H1 (cell line): ENCODE data around the gene ATG4C. TPM values are rescaled to one million over a fixed set of nuclear protein-coding genes. Genes with fewer than 3 reads are reported as not detected.

Experiments
- CTCF ChIA-PET: fragments of 300-600 bp; sonication (Branson Sonifier 250); formaldehyde crosslinking; loops from one replicate; lab custom pipeline; 2021; ENCODE audit not compliant: partially characterized antibody; lab: Charles Lee
- POLR2A ChIA-PET: fragments of 300-600 bp; sonication (Branson Sonifier 250); formaldehyde crosslinking; loops from one replicate; lab custom pipeline; 2021; ENCODE audit warnings: inconsistent platforms; ENCODE audit not compliant: partially characterized antibody; lab: Charles Lee
- DNase-seq, 2 experiments: peaks; one replicate each; pipeline versions ENCODE4 v3.0.0 to v3.0.0-alpha.2; 2010 to 2022; ENCODE audit warnings: low spot score in 2 of 2, low read depth in 1 of 2, mixed read lengths in 1 of 2
- FAIRE-seq: peaks from 2 replicates; lab custom pipeline; 2011; peaks lifted over from hg19 to GRCh38; lab: Jason Lieb, UNC
- H2AFZ ChIP-seq: 2 replicates; pipeline ENCODE4 v1.8.1; 2012; ENCODE audit warnings: low read length, inconsistent platforms
- H2AK5ac ChIP-seq: 2 replicates; pipeline ENCODE4 v1.6.1; 2013; ENCODE audit warnings: low read depth, low read length
- H2BK120ac ChIP-seq: replicated peaks from 2 replicates; pipeline ENCODE3; 2013; ENCODE audit warnings: low read depth, low read length, inconsistent platforms
- H2BK12ac ChIP-seq: 2 replicates; pipeline ENCODE4 v1.6.1; 2013; ENCODE audit warnings: low read depth, low read length
- H2BK15ac ChIP-seq: 2 replicates; pipeline ENCODE4 v1.6.1; 2013; ENCODE audit warnings: low read length
- H2BK20ac ChIP-seq: 2 replicates; pipeline ENCODE4 v1.6.1; 2013; ENCODE audit warnings: low read length
- H2BK5ac ChIP-seq: 2 replicates; pipeline ENCODE4 v1.6.1; 2013; ENCODE audit warnings: low read depth, low read length
- H3K14ac ChIP-seq: 2 replicates; pipeline ENCODE4 v1.6.1; 2013; ENCODE audit warnings: inconsistent platforms; ENCODE audit not compliant: insufficient read length
- H3K18ac ChIP-seq: 2 replicates; pipeline ENCODE4 v1.6.1; 2013; ENCODE audit warnings: low read length; ENCODE audit errors: extremely low read depth
- H3K23ac ChIP-seq: 2 replicates; pipeline ENCODE4 v1.6.1; 2013; ENCODE audit warnings: inconsistent platforms; ENCODE audit not compliant: insufficient read length
- H3K23me2 ChIP-seq: 2 replicates; pipeline ENCODE4 v1.6.1; 2013; ENCODE audit warnings: low read depth, low read length
- H3K27ac ChIP-seq: 2 replicates; pipeline ENCODE4 v1.6.1; 2011; ENCODE audit warnings: low read depth, low read length, inconsistent platforms
- H3K27me3 ChIP-seq, 4 experiments: replicated peaks in 1 of 4; 1 replicate in 1 of 4; 2 replicates in 3 of 4; pipeline versions ENCODE4 v1.6.1 to v1.8.1; 2011 to 2013; ENCODE audit warnings: low read length in 3 of 4, mild to moderate bottlenecking in 3 of 4, inconsistent platforms in 2 of 4, mixed read lengths in 2 of 4, moderate library complexity in 1 of 4; ENCODE audit not compliant: control insufficient read depth in 3 of 4, insufficient read depth in 3 of 4; ENCODE audit errors: extremely low read depth in 1 of 4
- H3K36me3 ChIP-seq, 4 experiments: 2 replicates each; pipeline versions ENCODE4 v1.6.1 to v1.8.1; 2011 to 2013; ENCODE audit warnings: mild to moderate bottlenecking in 4 of 4, low read length in 3 of 4, moderate library complexity in 2 of 4, control low read depth in 1 of 4, inconsistent platforms in 1 of 4; ENCODE audit not compliant: insufficient read depth in 4 of 4, control insufficient read depth in 2 of 4
- H3K4ac ChIP-seq: replicated peaks from 2 replicates; pipeline ENCODE3; 2013; ENCODE audit warnings: low read length, low read depth, mixed read lengths, inconsistent platforms; ENCODE audit not compliant: insufficient read length
- H3K4me1 ChIP-seq, 4 experiments: replicated peaks in 1 of 4; 1 replicate in 1 of 4; 2 replicates in 3 of 4; pipeline versions ENCODE4 v1.6.1 to v1.8.1; 2011 to 2013; ENCODE audit warnings: low read length in 3 of 4, inconsistent platforms in 2 of 4, mixed read lengths in 1 of 4; ENCODE audit not compliant: insufficient read depth in 4 of 4, control insufficient read depth in 3 of 4
- H3K4me2 ChIP-seq, 2 experiments: 2 replicates each; pipeline versions ENCODE4 v1.6.1 to v1.8.1; 2011 to 2013; ENCODE audit warnings: low read depth in 2 of 2, low read length in 2 of 2, control low read depth in 1 of 2, inconsistent platforms in 1 of 2, mild to moderate bottlenecking in 1 of 2; ENCODE audit not compliant: insufficient read depth in 1 of 2
- H3K4me3 ChIP-seq, 4 experiments: fragments of 200-600, 300-600 bp in 1 of 4; sonication (generic), shearing (Covaris generic), sonication (Bioruptor Twin) in 1 of 4; 2 replicates each; pipeline versions ENCODE4 v1.5.1 to v1.8.1; 2011 to 2016; ENCODE audit warnings: low read length in 4 of 4, low read depth in 3 of 4, control low read depth in 2 of 4, inconsistent platforms in 2 of 4, mild to moderate bottlenecking in 2 of 4, mixed read lengths in 1 of 4, moderate library complexity in 1 of 4; ENCODE audit not compliant: insufficient read depth in 2 of 4; ENCODE audit errors: extremely low read depth in 1 of 4
- H3K56ac ChIP-seq: replicated peaks from 2 replicates; pipeline ENCODE3; 2013; ENCODE audit warnings: low read depth, mild to moderate bottlenecking, mixed read lengths, low read length, inconsistent platforms; ENCODE audit not compliant: insufficient read length
- H3K79me1 ChIP-seq: 2 replicates; pipeline ENCODE4 v1.6.1; 2013; ENCODE audit warnings: low read depth, low read length, control low read depth
- H3K79me2 ChIP-seq, 2 experiments: 2 replicates each; pipeline versions ENCODE4 v1.6.1 to v1.8.1; 2012 to 2013; ENCODE audit warnings: low read length in 2 of 2, mild to moderate bottlenecking in 2 of 2, inconsistent platforms in 1 of 2; ENCODE audit not compliant: insufficient read depth in 2 of 2, control insufficient read depth in 1 of 2
- H3K9ac ChIP-seq, 4 experiments: replicated peaks in 1 of 4; 1 replicate in 1 of 4; 2 replicates in 3 of 4; pipeline versions ENCODE4 v1.6.1 to v1.8.1; 2011 to 2013; ENCODE audit warnings: low read depth in 3 of 4, low read length in 3 of 4, control low read depth in 2 of 4, mild to moderate bottlenecking in 2 of 4, moderate library complexity in 2 of 4, inconsistent platforms in 1 of 4; ENCODE audit errors: extremely low read depth in 1 of 4
- H3K9me3 ChIP-seq, 2 experiments: 2 replicates each; pipeline versions ENCODE4 v1.6.1 to v1.8.1; 2012 to 2013; ENCODE audit warnings: mild to moderate bottlenecking in 2 of 2, moderate library complexity in 2 of 2, control low read depth in 1 of 2, inconsistent platforms in 1 of 2, low read depth in 1 of 2, low read length in 1 of 2, mixed read lengths in 1 of 2; ENCODE audit not compliant: insufficient read depth in 2 of 2
- H4K20me1 ChIP-seq, 2 experiments: replicated peaks in 1 of 2; 2 replicates each; pipeline versions ENCODE3 to v1.8.1; 2011 to 2013; ENCODE audit warnings: inconsistent platforms in 2 of 2, low read length in 2 of 2, mild to moderate bottlenecking in 1 of 2; ENCODE audit not compliant: insufficient read depth in 2 of 2, control insufficient read depth in 1 of 2
- H4K5ac ChIP-seq: 2 replicates; pipeline ENCODE4 v1.6.1; 2013; ENCODE audit warnings: low read length, low read depth, mixed read lengths, inconsistent platforms; ENCODE audit not compliant: insufficient read length
- H4K8ac ChIP-seq: 2 replicates; pipeline ENCODE4 v1.8.0; 2013; ENCODE audit warnings: mild to moderate bottlenecking, moderate library complexity, low read length, inconsistent platforms; ENCODE audit not compliant: insufficient read depth; ENCODE audit errors: extremely low read depth
- H4K91ac ChIP-seq: replicated peaks from 2 replicates; pipeline ENCODE3; 2013; ENCODE audit warnings: low read length, mixed read lengths, inconsistent platforms; ENCODE audit not compliant: insufficient read length
- BRCA1 ChIP-seq: IDR thresholded peaks from 2 replicates; pipeline ENCODE4 v1.6.1; 2012; ENCODE audit warnings: low read depth, low read length, improper control_type of control experiment
- CEBPB ChIP-seq: IDR thresholded peaks from 2 replicates; pipeline ENCODE4 v1.6.1; 2012; ENCODE audit warnings: low read depth, low read length
- EZH2 ChIP-seq: fragments of 200-600 bp; sonication (generic); IDR thresholded peaks from 2 replicates; pipeline ENCODE4 v1.7.1; 2012; ENCODE audit warnings: low read depth, mild to moderate bottlenecking, moderate library complexity, low read length, inconsistent platforms; ENCODE audit not compliant: severe bottlenecking
- NANOG ChIP-seq: IDR thresholded peaks from 2 replicates; pipeline ENCODE4 v1.6.1; 2011; ENCODE audit warnings: low read length, low read depth, mild to moderate bottlenecking, inconsistent platforms; ENCODE audit not compliant: insufficient read depth, poor library complexity, severe bottlenecking
- POLR2A ChIP-seq, 2 experiments: IDR thresholded peaks; 1 replicate in 1 of 2; 2 replicates in 1 of 2; pipeline ENCODE4 v1.6.1; 2011; ENCODE audit warnings: low read depth in 2 of 2, low read length in 2 of 2, mild to moderate bottlenecking in 2 of 2; ENCODE audit errors: control extremely low read depth in 1 of 2
- RBBP5 ChIP-seq: IDR thresholded peaks from 2 replicates; pipeline ENCODE4 v1.7.1; 2012; ENCODE audit warnings: low read depth, mild to moderate bottlenecking, inconsistent platforms, low read length, moderate library complexity, borderline replicate concordance
- SP2 ChIP-seq: IDR thresholded peaks from 2 replicates; pipeline ENCODE4 v1.6.1; 2012; ENCODE audit warnings: mild to moderate bottlenecking, low read length, inconsistent platforms
- SRF ChIP-seq: IDR thresholded peaks from 2 replicates; pipeline ENCODE4 v1.6.1; 2011; ENCODE audit warnings: mild to moderate bottlenecking, low read depth, low read length, moderate library complexity
- SUZ12 ChIP-seq: fragments of 200-600 bp; sonication (generic); IDR thresholded peaks from 2 replicates; pipeline ENCODE4 v1.6.1; 2012; ENCODE audit warnings: mild to moderate bottlenecking, inconsistent platforms, low read length, moderate library complexity, mixed read lengths
- TCF12 ChIP-seq: IDR thresholded peaks from 2 replicates; pipeline ENCODE4 v1.6.1; 2011; ENCODE audit warnings: low read depth, mild to moderate bottlenecking, low read length
- YY1 ChIP-seq: IDR thresholded peaks from 2 replicates; pipeline ENCODE4 v1.6.1; 2011; ENCODE audit warnings: low read depth, mild to moderate bottlenecking, low read length
- WGBS, 2 experiments: shearing (Covaris generic) in 1 of 2; methylation state at CpG; one replicate each; pipeline versions ENCODE4 v1.1.6 to v1.1.7; 2013 to 2015; ENCODE audit warnings: low lambda C conversion rate in 2 of 2, mixed read lengths in 2 of 2, inconsistent platforms in 1 of 2, low coverage in 1 of 2, missing lambda C conversion rate in 1 of 2; ENCODE audit not compliant: insufficient replicate concordance in 2 of 2, insufficient coverage in 1 of 2, insufficient read length in 1 of 2; ENCODE audit errors: extremely low coverage in 1 of 2, missing lambda C conversion rate in 1 of 2; 5-methylcytosine and 5-hydroxymethylcytosine counted together
- polyA plus RNA-seq, 7 experiments: library from polyadenylated mRNA; depleted of rRNA in 3 of 7; stranded (reverse) in 5 of 7; unstranded in 2 of 7; fragments of >200 nt in 5 of 7; fragments of 200-250 nt in 2 of 7; gene quantifications; 1 replicate in 5 of 7; 2 replicates in 1 of 7; 4 replicates in 1 of 7; pipeline versions ENCODE4 v1.2.1 to v1.2.3, GENCODE V29; 2011 to 2013; ENCODE audit warnings: missing spikeins in 2 of 7, mixed read lengths in 2 of 7
- total RNA-seq: library from RNA; stranded (reverse); fragmentation: NEBNext Ultra II Directional; extraction: Animal tissue kit (Norgen Biotek cat#: 25700); gene quantifications from 2 replicates; pipeline ENCODE4 v1.2.1, GENCODE V29; 2021
- TF ChIP-seq, protein P1 (sequence below): IDR thresholded peaks from 2 replicates; pipeline ENCODE4 v1.6.1; 2012; ENCODE audit warnings: inconsistent platforms
- TF ChIP-seq, protein P2 (sequence below): IDR thresholded peaks from 2 replicates; pipeline ENCODE4 v1.6.1; 2011; ENCODE audit warnings: low read length, improper control_type of control experiment

The ATG4C gene
- total and polyA plus RNA-seq, 2 of the 8 experiments (the other 6 are each of a cell fraction or from before 2014, with no cell fraction given): 5.1 to 22.2 TPM

- Histone ChIP-seq H3K4ac (no peak overlapping the region), H4K91ac (no peak overlapping the region), H3K4me2 (no peak overlapping the region), H2AFZ (no peak overlapping the region), H3K79me2 (no peaks in the 10 kb centered on the region), H3K27ac (no peak overlapping the region), H2BK5ac (no peak overlapping the region), H3K9ac (no peak overlapping the region), H3K4me3 (no peak overlapping the region), H3K18ac (no peak overlapping the region), H4K8ac (no peak overlapping the region), H3K23ac (no peak overlapping the region), H4K5ac (no peak overlapping the region), H2BK120ac (no peak overlapping the region), H3K79me1 (no peaks in the 10 kb centered on the region), H2AK5ac (no peak overlapping the region), H2BK20ac (no peak overlapping the region), H3K9me3 (no peaks in the 10 kb centered on the region), H3K14ac (no peak overlapping the region), H3K36me3 (peaks cover 0 to 4% (median 0%) of the 10 kb centered on the region in 4 experiments; a peak in 1 of 8 replicates), H3K4me1 (no peaks in the 10 kb centered on the region), H2BK12ac (no peak overlapping the region), H3K23me2 (no peaks in the 10 kb centered on the region), H3K27me3 (no peaks in the 10 kb centered on the region), H4K20me1 (no peaks in the 10 kb centered on the region), H2BK15ac (no peak overlapping the region), H3K56ac (no peak overlapping the region)
- TF ChIP-seq TCF12 (no peak), SP2 (no peak), RBBP5 (no peak), YY1 (no peak), SUZ12 (no peak), CEBPB (no peak), BRCA1 (no peak), POLR2A (IDR thresholded peaks at IDR 0.05; ENCODE audit: control extremely low read depth in 1 of 2, low read depth in 2 of 2, low read length in 2 of 2) (no peak), SRF (no peak), NANOG (no peak), EZH2 (no peak)
- TF ChIP-seq, protein P1, sequence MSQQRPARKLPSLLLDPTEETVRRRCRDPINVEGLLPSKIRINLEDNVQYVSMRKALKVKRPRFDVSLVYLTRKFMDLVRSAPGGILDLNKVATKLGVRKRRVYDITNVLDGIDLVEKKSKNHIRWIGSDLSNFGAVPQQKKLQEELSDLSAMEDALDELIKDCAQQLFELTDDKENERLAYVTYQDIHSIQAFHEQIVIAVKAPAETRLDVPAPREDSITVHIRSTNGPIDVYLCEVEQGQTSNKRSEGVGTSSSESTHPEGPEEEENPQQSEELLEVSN: no peak
- TF ChIP-seq, protein P2, sequence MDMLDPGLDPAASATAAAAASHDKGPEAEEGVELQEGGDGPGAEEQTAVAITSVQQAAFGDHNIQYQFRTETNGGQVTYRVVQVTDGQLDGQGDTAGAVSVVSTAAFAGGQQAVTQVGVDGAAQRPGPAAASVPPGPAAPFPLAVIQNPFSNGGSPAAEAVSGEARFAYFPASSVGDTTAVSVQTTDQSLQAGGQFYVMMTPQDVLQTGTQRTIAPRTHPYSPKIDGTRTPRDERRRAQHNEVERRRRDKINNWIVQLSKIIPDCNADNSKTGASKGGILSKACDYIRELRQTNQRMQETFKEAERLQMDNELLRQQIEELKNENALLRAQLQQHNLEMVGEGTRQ: no peak
- 93% methylated on average over 1 of the region's 1 CpG; no CpG with 5 or more reads in 1 of the 2 experiments for WGBS, 2 experiments
- DNase-seq: no peak
- FAIRE-seq: no peak
- ChIA-PET CTCF (interaction anchor here (0.5 to 1.2 kb wide), 2 partner anchors 16 to 76 kb away, joined by 4 to 5 read pairs; no protein-coding TSS in a partner anchor), POLR2A (no interaction called here)
These were observed 50.5 kb downstream of the ATG4C start for GRCh38 chr1:62834400-62834961.
